HepG2 (cell line): Measurements from ENCODE around the gene HSPB3. TPM values are rescaled to one million over a fixed set of nuclear protein-coding genes. Genes with fewer than 3 reads are reported as not detected.

Experiments
- ATAC-seq: fragments of 200-7000 bp; cut with Tn5 transposase; 3 replicates; pipeline ENCODE4 v1.9.1; 2020; ENCODE audit warnings: mild to moderate bottlenecking, moderate library complexity
- BruUV-seq: library from RNA; stranded (reverse); fragments of 400-500 nt; replicated peaks from 2 replicates; lab custom pipeline; 2021; lab: Mats Ljungman, UMichigan
- CTCF ChIA-PET: fragments of 300-600 bp; formaldehyde crosslinking; extraction: SDS; loops from one replicate; lab custom pipeline; 2021; ENCODE audit warnings: low total read pairs, inconsistent platforms, low intra/inter-chr PET ratio; lab: Yijun Ruan, JAX
- POLR2A ChIA-PET: fragments of 350-600 bp; sonication (Branson Sonifier 250); formaldehyde crosslinking; loops from one replicate; lab custom pipeline; 2020; ENCODE audit warnings: antibody characterized with exemption, inconsistent platforms; lab: Yijun Ruan, JAX
- DNase-seq: peaks from one replicate; pipeline ENCODE4 v3.0.0-alpha.2; 2015; ENCODE audit warnings: low spot score
- FAIRE-seq: peaks from 3 replicates; lab custom pipeline; 2011; peaks lifted over from hg19 to GRCh38; lab: Jason Lieb, UNC
- H2AFZ ChIP-seq: one replicate; pipeline ENCODE4 v1.6.1; 2011; ENCODE audit warnings: low read length, inconsistent platforms
- H3K27ac ChIP-seq: fragments of 300-600 bp; 3 replicates; pipeline ENCODE4 v1.8.0; 2011; ENCODE audit warnings: mixed run types, mild to moderate bottlenecking, mixed read lengths, low read length, inconsistent platforms; ENCODE audit not compliant: insufficient read depth; ENCODE audit errors: extremely low read length
- H3K27me3 ChIP-seq, 2 experiments: fragments of 200-600 bp in 1 of 2; 2 replicates in 1 of 2; 3 replicates in 1 of 2; pipeline versions ENCODE4 v1.6.0 to v1.8.0; 2011; ENCODE audit warnings: low read length in 2 of 2, mild to moderate bottlenecking in 2 of 2, moderate library complexity in 2 of 2, inconsistent platforms in 1 of 2; ENCODE audit not compliant: insufficient read depth in 2 of 2, control insufficient read depth in 1 of 2
- H3K36me3 ChIP-seq, 2 experiments: fragments of 200-600 bp in 1 of 2; replicated peaks in 1 of 2; 2 replicates in 1 of 2; 3 replicates in 1 of 2; pipeline versions ENCODE4 v1.5.1 to v1.8.0; 2011; ENCODE audit warnings: low read length in 2 of 2, inconsistent platforms in 1 of 2; ENCODE audit not compliant: insufficient read depth in 2 of 2, control insufficient read depth in 1 of 2
- H3K4me1 ChIP-seq: 2 replicates; pipeline ENCODE4 v1.5.1; 2012; ENCODE audit warnings: low read length, inconsistent platforms; ENCODE audit not compliant: insufficient read depth
- H3K4me2 ChIP-seq: 2 replicates; pipeline ENCODE4 v1.6.0; 2011; ENCODE audit warnings: low read depth, low read length, inconsistent platforms
- H3K4me3 ChIP-seq, 3 experiments: fragments of 200-600 bp in 1 of 3; sonication (generic), shearing (Covaris generic) in 1 of 3; replicated peaks in 1 of 3; 2 replicates each; pipeline ENCODE4 v1.5.1; 2011 to 2016; ENCODE audit warnings: low read length in 3 of 3, inconsistent platforms in 2 of 3, low read depth in 2 of 3, mild to moderate bottlenecking in 2 of 3, control low read depth in 1 of 3, mixed read lengths in 1 of 3; ENCODE audit not compliant: insufficient read depth in 1 of 3
- H3K79me2 ChIP-seq: one replicate; pipeline ENCODE4 v1.6.1; 2011; ENCODE audit warnings: low read length, inconsistent platforms; ENCODE audit not compliant: insufficient read depth
- H3K9ac ChIP-seq: 2 replicates; pipeline ENCODE4 v1.6.0; 2011; ENCODE audit warnings: mild to moderate bottlenecking, low read depth, low read length, inconsistent platforms; ENCODE audit not compliant: insufficient read depth
- H3K9me3 ChIP-seq: 2 replicates; pipeline ENCODE4 v1.5.1; 2012; ENCODE audit warnings: mild to moderate bottlenecking, low read length
- H4K20me1 ChIP-seq: 2 replicates; pipeline ENCODE4 v1.6.0; 2011; ENCODE audit warnings: inconsistent platforms, mild to moderate bottlenecking, low read length, moderate library complexity; ENCODE audit not compliant: insufficient read depth
- ERF ChIP-seq: IDR thresholded peaks from 2 replicates; pipeline ENCODE4 v1.6.1; 2018; ENCODE audit warnings: missing biosample characterization, missing genetic modification reagents
- KMT2A ChIP-seq: sonication (generic); formaldehyde crosslinking; IDR thresholded peaks from 2 replicates; pipeline ENCODE4 v1.4.0; 2020; ENCODE audit warnings: missing genetic modification reagents
- MAFF ChIP-seq: IDR thresholded peaks from 2 replicates; pipeline ENCODE4 v1.6.1; 2011; ENCODE audit warnings: low read depth, low read length, improper control_type of control experiment
- MAFK ChIP-seq, 2 experiments: IDR thresholded peaks in 1 of 2; conservative IDR thresholded peaks in 1 of 2; 2 replicates each; pipeline ENCODE4 v1.6.1; 2011; ENCODE audit warnings: improper control_type of control experiment in 2 of 2, low read length in 2 of 2
- MBNL3 ChIP-seq: fragments of 250-450 bp; sonication (Bioruptor Pico); conservative IDR thresholded peaks from 2 replicates; pipeline ENCODE4 v1.8.0; 2022; ENCODE audit warnings: mild to moderate bottlenecking, inconsistent platforms
- MEIS2 ChIP-seq: sonication (generic); formaldehyde crosslinking; IDR thresholded peaks from 2 replicates; pipeline ENCODE4 v1.9.0; 2021; ENCODE audit warnings: mild to moderate bottlenecking, missing genetic modification reagents
- MTF2 ChIP-seq: sonication (generic); formaldehyde crosslinking; IDR thresholded peaks from 2 replicates; pipeline ENCODE4 v1.5.0; 2020; ENCODE audit warnings: missing genetic modification reagents, borderline replicate concordance
- MYNN ChIP-seq: sonication (generic); formaldehyde crosslinking; IDR thresholded peaks from 2 replicates; pipeline ENCODE4 v1.4.0; 2020; ENCODE audit warnings: mild to moderate bottlenecking, low read depth, missing genetic modification reagents
- RAD21 ChIP-seq: fragments of 450-650 bp; formaldehyde crosslinking; IDR thresholded peaks from 2 replicates; pipeline ENCODE4 v1.5.0; 2020; ENCODE audit warnings: mild to moderate bottlenecking
- SOX5 ChIP-seq: IDR thresholded peaks from 2 replicates; pipeline ENCODE4 v1.6.1; 2016; ENCODE audit warnings: borderline replicate concordance
- TMF1 ChIP-seq: sonication (generic); formaldehyde crosslinking; IDR thresholded peaks from 2 replicates; pipeline ENCODE4 v1.8.1; 2022; ENCODE audit warnings: low read depth, missing genetic modification reagents
- ZBTB21 ChIP-seq: sonication (generic); formaldehyde crosslinking; IDR thresholded peaks from 2 replicates; pipeline ENCODE4 v1.4.0; 2020; ENCODE audit warnings: missing genetic modification reagents
- ZFP36L1 ChIP-seq: sonication (generic); formaldehyde crosslinking; IDR thresholded peaks from 2 replicates; pipeline ENCODE4 v1.8.0; 2022; ENCODE audit warnings: mild to moderate bottlenecking, missing genetic modification reagents, moderate library complexity
- ZFY ChIP-seq: sonication (generic); formaldehyde crosslinking; IDR thresholded peaks from 2 replicates; pipeline ENCODE4 v1.4.0; 2020; ENCODE audit warnings: missing genetic modification reagents
- ZNF441 ChIP-seq: sonication (generic); formaldehyde crosslinking; IDR thresholded peaks from 2 replicates; pipeline ENCODE4 v1.7.0; 2021; ENCODE audit warnings: missing genetic modification reagents, borderline replicate concordance
- ZNF703 ChIP-seq: sonication (generic); formaldehyde crosslinking; IDR thresholded peaks from 2 replicates; pipeline ENCODE4 v1.5.1; 2020; ENCODE audit warnings: missing genetic modification reagents, mild to moderate bottlenecking, moderate library complexity, borderline replicate concordance
- ZNF724P ChIP-seq: sonication (generic); formaldehyde crosslinking; IDR thresholded peaks from 2 replicates; pipeline ENCODE4 v1.8.0; 2022; ENCODE audit warnings: missing genetic modification reagents, borderline replicate concordance
- ZSCAN29 ChIP-seq: sonication (generic); formaldehyde crosslinking; conservative IDR thresholded peaks from 2 replicates; pipeline ENCODE4 v1.4.0; 2020; ENCODE audit warnings: mild to moderate bottlenecking, missing genetic modification reagents
- WGBS: methylation state at CpG from one replicate; pipeline ENCODE4 v1.1.6; 2017; ENCODE audit warnings: low lambda C conversion rate; 5-methylcytosine and 5-hydroxymethylcytosine counted together
- in situ Hi-C: cut with HindIII; loops from 2 replicates; pipeline ENCODE4 v1.10.0; 2017; ENCODE audit warnings: low pct_unique_long_range_greater_than_20kb; ENCODE audit not compliant: extremely low pct_ligation_motif_present
- intact Hi-C: fragments of 100-400 bp; cut with micrococcal nuclease; formaldehyde crosslinking; loops from one replicate; pipeline ENCODE4 v1.10.0; 2022; ENCODE audit not compliant: unreplicated experiment
- polyA plus RNA-seq, 8 experiments: library from polyadenylated mRNA; depleted of rRNA in 3 of 8; stranded (reverse) in 7 of 8; unstranded in 1 of 8; fragments of >200 nt; fragmentation: Illumina TruSeq in 4 of 8; extraction: Trizol in 4 of 8; gene quantifications; 2 replicates each; pipeline versions ENCODE4 v1.2.1 to v1.2.3, GENCODE V29; 2011 to 2016; ENCODE audit warnings: low read depth in 4 of 8, missing spikeins in 1 of 8, mixed read lengths in 1 of 8; ENCODE audit not compliant: insufficient read depth in 1 of 8
- total RNA-seq, 5 experiments: library from RNA; depleted of rRNA; stranded (reverse); fragments of >200 nt; fragmentation: Illumina TruSeq; extraction: Trizol; gene quantifications; 2 replicates each; pipeline ENCODE4 v1.2.3, GENCODE V29; 2016; ENCODE audit warnings: low read depth in 1 of 5

The HSPB3 gene
- total and polyA plus RNA-seq, 2 of the 13 experiments (the other 11 are each of a cell fraction or from before 2014, with no cell fraction given) = not detected

- CTCF ChIA-PET = no interaction called here
- in situ Hi-C loops = no loop called here
- H3K9me3 ChIP-seq = no peaks in the 10 kb centered on the region
- no peak for ATAC-seq
- TF ChIP-seq SOX5 (no peak), ZNF724P (CRISPR knock-in tag) (no peak), MAFF (peak; percentile 82), ZNF703 (CRISPR knock-in tag) (no peak), ZSCAN29 (CRISPR knock-in tag) (no peak), ZFY (CRISPR knock-in tag) (no peak), KMT2A (no peak), MTF2 (CRISPR knock-in tag) (no peak), ZNF441 (CRISPR knock-in tag) (no peak), ZBTB21 (CRISPR knock-in tag) (no peak), MBNL3 (CRISPR knock-in tag) (no peak), RAD21 (CRISPR knock-in tag) (no peak), ZFP36L1 (no peak), MAFK (conservative IDR thresholded peaks at IDR 0.05 in 1 of 2, IDR thresholded peaks at IDR 0.05 in 1 of 2; ENCODE audit: low read length in 2 of 2) (peak; percentile 86 to 91), MYNN (CRISPR knock-in tag) (no peak), ERF (CRISPR knock-in tag) (no peak), TMF1 (no peak), MEIS2 (CRISPR knock-in tag) (no peak)
- TF ChIP-seq, all 625 proteins: peak for 2
- H4K20me1 ChIP-seq = no peaks in the 10 kb centered on the region
- FAIRE-seq = no peak
- H2AFZ ChIP-seq = no peak overlapping the region
- no peaks in the 10 kb centered on the region for H3K79me2 ChIP-seq
- intact Hi-C loops = no loop called here
- H3K27ac ChIP-seq = no peak overlapping the region
- WGBS = 0% methylated on average over 1 of the region's 1 CpG
- no TSS peak for BruUV-seq
- H3K4me1 ChIP-seq = no peaks in the 10 kb centered on the region
- H3K27me3 ChIP-seq = no peaks in the 10 kb centered on the region; a peak in 1 of 5 replicates
- H3K4me3 ChIP-seq = no peak overlapping the region
- DNase-seq = no peak
- H3K9ac ChIP-seq = no peak overlapping the region
- no peaks in the 10 kb centered on the region for H3K36me3 ChIP-seq
- H3K4me2 ChIP-seq = no peak overlapping the region
- POLR2A ChIA-PET = no interaction called here
Measured at GRCh38 chr5:54477941-54478478, 22.5 kb downstream of the HSPB3 start.
